Measurements from ENCODE around the gene TEKT4.

DNA sequence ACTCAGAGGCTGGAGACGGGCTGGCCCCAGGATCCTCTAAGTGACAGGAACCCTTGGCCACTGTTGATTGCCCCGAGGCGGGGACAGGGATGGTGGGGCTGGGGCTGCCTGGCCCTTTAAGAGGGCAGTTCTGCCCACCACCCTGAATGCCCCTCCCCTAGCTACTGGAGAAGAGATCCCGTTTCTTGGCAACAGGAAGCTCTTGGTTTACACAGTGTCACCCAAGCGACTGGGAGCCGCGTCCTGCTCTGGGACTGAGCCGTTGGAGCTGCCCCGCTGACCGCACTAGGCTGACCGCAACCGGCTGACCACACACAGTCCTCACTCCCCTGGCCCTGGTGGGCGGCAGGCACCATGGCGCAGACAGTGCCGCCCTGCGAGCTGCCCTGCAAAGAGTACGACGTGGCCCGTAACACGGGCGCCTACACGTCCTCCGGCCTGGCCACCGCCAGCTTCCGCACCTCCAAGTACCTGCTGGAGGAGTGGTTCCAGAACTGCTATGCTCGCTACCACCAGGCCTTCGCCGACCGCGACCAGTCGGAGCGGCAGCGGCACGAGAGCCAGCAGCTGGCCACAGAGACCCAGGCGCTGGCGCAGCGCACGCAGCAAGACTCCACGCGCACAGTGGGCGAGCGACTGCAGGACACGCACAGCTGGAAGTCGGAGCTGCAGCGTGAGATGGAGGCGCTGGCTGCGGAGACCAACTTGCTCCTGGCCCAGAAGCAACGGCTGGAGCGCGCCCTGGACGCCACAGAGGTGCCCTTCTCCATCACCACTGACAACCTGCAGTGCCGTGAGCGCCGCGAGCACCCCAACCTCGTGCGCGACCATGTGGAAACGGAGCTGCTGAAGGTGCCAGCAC lies at the start of gene TEKT4:
- TF ChIP-seq, protein P1, sequence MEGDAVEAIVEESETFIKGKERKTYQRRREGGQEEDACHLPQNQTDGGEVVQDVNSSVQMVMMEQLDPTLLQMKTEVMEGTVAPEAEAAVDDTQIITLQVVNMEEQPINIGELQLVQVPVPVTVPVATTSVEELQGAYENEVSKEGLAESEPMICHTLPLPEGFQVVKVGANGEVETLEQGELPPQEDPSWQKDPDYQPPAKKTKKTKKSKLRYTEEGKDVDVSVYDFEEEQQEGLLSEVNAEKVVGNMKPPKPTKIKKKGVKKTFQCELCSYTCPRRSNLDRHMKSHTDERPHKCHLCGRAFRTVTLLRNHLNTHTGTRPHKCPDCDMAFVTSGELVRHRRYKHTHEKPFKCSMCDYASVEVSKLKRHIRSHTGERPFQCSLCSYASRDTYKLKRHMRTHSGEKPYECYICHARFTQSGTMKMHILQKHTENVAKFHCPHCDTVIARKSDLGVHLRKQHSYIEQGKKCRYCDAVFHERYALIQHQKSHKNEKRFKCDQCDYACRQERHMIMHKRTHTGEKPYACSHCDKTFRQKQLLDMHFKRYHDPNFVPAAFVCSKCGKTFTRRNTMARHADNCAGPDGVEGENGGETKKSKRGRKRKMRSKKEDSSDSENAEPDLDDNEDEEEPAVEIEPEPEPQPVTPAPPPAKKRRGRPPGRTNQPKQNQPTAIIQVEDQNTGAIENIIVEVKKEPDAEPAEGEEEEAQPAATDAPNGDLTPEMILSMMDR (conservative IDR thresholded peaks at IDR 0.05; ENCODE audit: low read depth, low read length): no peak
- peak; percentile 38 for TF ChIP-seq EZH2 (IDR thresholded peaks at IDR 0.05; ENCODE audit: low read length, unreplicated experiment)
